ENCODE measurements around the gene XPR1.

GRCh38 chr1:180693564-180694244 is 61.9 kb downstream of the XPR1 start:
- TF ChIP-seq CTCF (IDR thresholded peaks at IDR 0.05; ENCODE audit: extremely low read depth in 1 of 2, insufficient read depth in 1 of 2, low read depth in 1 of 2, low read length in 2 of 2) (no peak), MAX (IDR thresholded peaks at IDR 0.05; ENCODE audit: insufficient read depth, insufficient read length) (no peak), POLR2A (IDR thresholded peaks at IDR 0.05; ENCODE audit: low read depth, low read length) (no peak), EZH2 (IDR thresholded peaks at IDR 0.05; ENCODE audit: borderline replicate concordance, low read depth, low read length, severe bottlenecking) (no peak)

Measured in endothelial cell of umbilical vein (primary cell).